ENCODE measurements around the gene WNT7A. TPM values are rescaled to one million over a fixed set of nuclear protein-coding genes. Genes with fewer than 3 reads are reported as not detected.

WNT7A gene
- total RNA-seq, 1 donor from 2014 or later = not detected

- no peaks in the 10 kb centered on the region for H3K36me3 Mint-ChIP-seq (ENCODE audit: unreplicated experiment)
- no peak for TF ChIP-seq CTCF (IDR thresholded peaks at IDR 0.05; ENCODE audit: partially characterized antibody, unreplicated experiment)
- DNase-seq = no peak
- H3K27me3 Mint-ChIP-seq (ENCODE audit: unreplicated experiment) = peaks cover 10% of the 10 kb centered on the region
- H3K4me3 Mint-ChIP-seq (ENCODE audit: unreplicated experiment) = no peak overlapping the region
- no peaks in the 10 kb centered on the region for H3K4me1 Mint-ChIP-seq (ENCODE audit: low read depth, unreplicated experiment)
- no peaks in the 10 kb centered on the region for H3K9me3 Mint-ChIP-seq (ENCODE audit: unreplicated experiment)
- no peak overlapping the region for H3K27ac Mint-ChIP-seq (ENCODE audit: unreplicated experiment)
These were observed 81.5 kb downstream of the WNT7A start for GRCh38 chr3:13798401-13798800.

- Mint-ChIP-seq H3K36me3 (ENCODE audit: unreplicated experiment) (no peaks in the 10 kb centered on the region), H3K4me1 (ENCODE audit: low read depth, unreplicated experiment) (no peaks in the 10 kb centered on the region), H3K27ac (ENCODE audit: unreplicated experiment) (no peak overlapping the region), H3K9me3 (ENCODE audit: unreplicated experiment) (no peaks in the 10 kb centered on the region), H3K4me3 (ENCODE audit: unreplicated experiment) (no peak overlapping the region), H3K27me3 (ENCODE audit: unreplicated experiment) (peaks cover 6% of the 10 kb centered on the region)
- TF ChIP-seq CTCF (IDR thresholded peaks at IDR 0.05; ENCODE audit: partially characterized antibody, unreplicated experiment) = no peak
- DNase-seq = no peak
These were observed 83.0 kb downstream of the WNT7A start for GRCh38 chr3:13796701-13797460.

GRCh38 chr3:13795816-13796215 lies 84.1 kb downstream of the WNT7A start:
- H3K9me3 Mint-ChIP-seq (ENCODE audit: unreplicated experiment) = peaks cover 1% of the 10 kb centered on the region
- DNase-seq = no peak
- peaks cover 6% of the 10 kb centered on the region for H3K27me3 Mint-ChIP-seq (ENCODE audit: unreplicated experiment)
- no peak overlapping the region for H3K4me3 Mint-ChIP-seq (ENCODE audit: unreplicated experiment)
- peaks cover 1% of the 10 kb centered on the region for H3K4me1 Mint-ChIP-seq (ENCODE audit: low read depth, unreplicated experiment)
- H3K36me3 Mint-ChIP-seq (ENCODE audit: unreplicated experiment) = no peaks in the 10 kb centered on the region
- H3K27ac Mint-ChIP-seq (ENCODE audit: unreplicated experiment) = no peak overlapping the region
- TF ChIP-seq CTCF (IDR thresholded peaks at IDR 0.05; ENCODE audit: partially characterized antibody, unreplicated experiment) = no peak

- H3K36me3 Mint-ChIP-seq (ENCODE audit: unreplicated experiment) = no peaks in the 10 kb centered on the region
- DNase-seq = no peak
- H3K27ac Mint-ChIP-seq (ENCODE audit: unreplicated experiment) = no peak overlapping the region
- H3K4me3 Mint-ChIP-seq (ENCODE audit: unreplicated experiment) = no peak overlapping the region
- H3K27me3 Mint-ChIP-seq (ENCODE audit: unreplicated experiment) = peaks cover 10% of the 10 kb centered on the region
- TF ChIP-seq CTCF (IDR thresholded peaks at IDR 0.05; ENCODE audit: partially characterized antibody, unreplicated experiment) = no peak
- H3K9me3 Mint-ChIP-seq (ENCODE audit: unreplicated experiment) = peaks cover 4% of the 10 kb centered on the region
- peaks cover 1% of the 10 kb centered on the region for H3K4me1 Mint-ChIP-seq (ENCODE audit: low read depth, unreplicated experiment)
These were observed 85.5 kb downstream of the WNT7A start for GRCh38 chr3:13794322-13794721.

GRCh38 chr3:13793451-13793850 lies 86.4 kb downstream of the WNT7A start:
- Mint-ChIP-seq H3K4me3 (ENCODE audit: unreplicated experiment) (no peak overlapping the region), H3K36me3 (ENCODE audit: unreplicated experiment) (no peaks in the 10 kb centered on the region), H3K9me3 (ENCODE audit: unreplicated experiment) (peaks cover 4% of the 10 kb centered on the region), H3K27ac (ENCODE audit: unreplicated experiment) (no peak overlapping the region), H3K27me3 (ENCODE audit: unreplicated experiment) (peaks cover 10% of the 10 kb centered on the region), H3K4me1 (ENCODE audit: low read depth, unreplicated experiment) (peaks cover 2% of the 10 kb centered on the region)
- no peak for TF ChIP-seq CTCF (IDR thresholded peaks at IDR 0.05; ENCODE audit: partially characterized antibody, unreplicated experiment)
- DNase-seq = no peak
